Muscle layer of duodenum (tissue), 2 donors: ENCODE results near the gene YWHAQ.
"Not testable (repeated sequence)": the region's sequence is repeated elsewhere in the genome, so short reads cannot be mapped to it uniquely, and the experiment has no call there.

Source experiments
- H3K27ac ChIP-seq: one replicate; pipeline ENCODE4 v1.7.0; 2013; ENCODE audit warnings: mild to moderate bottlenecking, low read length
- H3K27me3 ChIP-seq: one replicate; pipeline ENCODE4 v1.7.0; 2013; ENCODE audit warnings: low read depth, mild to moderate bottlenecking, control low read depth, low read length
- H3K36me3 ChIP-seq, 2 donors: one replicate each; pipeline ENCODE4 v1.7.0; 2013; ENCODE audit warnings: low read length in 2 of 2, control low read depth in 1 of 2, mild to moderate bottlenecking in 1 of 2; ENCODE audit not compliant: insufficient read depth in 2 of 2, control insufficient read depth in 1 of 2
- H3K4me1 ChIP-seq, 2 donors: one replicate each; pipeline ENCODE4 v1.7.0; 2013; ENCODE audit warnings: low read length in 2 of 2, mild to moderate bottlenecking in 2 of 2, control low read depth in 1 of 2, moderate library complexity in 1 of 2; ENCODE audit not compliant: insufficient read depth in 2 of 2, control insufficient read depth in 1 of 2
- H3K4me3 ChIP-seq, 2 donors: one replicate each; pipeline ENCODE4 v1.7.0; 2013; ENCODE audit warnings: low read length in 2 of 2, low read depth in 1 of 2, mild to moderate bottlenecking in 1 of 2
- H3K9me3 ChIP-seq, 2 donors: one replicate each; pipeline ENCODE4 v1.7.0; 2013; ENCODE audit warnings: low read length in 2 of 2, control low read depth in 1 of 2, mild to moderate bottlenecking in 1 of 2; ENCODE audit not compliant: control insufficient read depth in 1 of 2
- donor health status: healthy.

The YWHAQ gene

GRCh38 chr2:9586465-9586864 is 44.3 kb downstream of the YWHAQ start:
- Histone ChIP-seq H3K36me3 (peaks cover 19 to 38% of the 10 kb centered on the region in 2 donors), H3K27me3 (no peaks in the 10 kb centered on the region), H3K4me3 (no peak overlapping the region), H3K27ac (no peak overlapping the region), H3K9me3 (no peaks in the 10 kb centered on the region), H3K4me1 (no peaks in the 10 kb centered on the region)

- H3K27me3 ChIP-seq, result no peaks in the 10 kb centered on the region
- H3K4me3 ChIP-seq, result no peak overlapping the region
- H3K27ac ChIP-seq, result no peak overlapping the region
- H3K9me3 ChIP-seq, result no peaks in the 10 kb centered on the region
- peaks cover 19 to 34% of the 10 kb centered on the region in 2 donors for H3K36me3 ChIP-seq
- no peaks in the 10 kb centered on the region for H3K4me1 ChIP-seq
Measured at GRCh38 chr2:9585486-9585885, 45.3 kb downstream of the YWHAQ start.

GRCh38 chr2:9584902-9585301 is 45.9 kb downstream of the YWHAQ start:
- not testable (repeated sequence) for H3K27ac ChIP-seq, H3K4me1 ChIP-seq, H3K9me3 ChIP-seq, H3K4me3 ChIP-seq, H3K27me3 ChIP-seq
- H3K36me3 ChIP-seq, result peaks cover 19 to 28% of the 10 kb centered on the region in 2 donors

GRCh38 chr2:9582624-9583023 is 48.2 kb downstream of the YWHAQ start:
- Histone ChIP-seq H3K9me3 (no peaks in the 10 kb centered on the region), H3K27me3 (no peaks in the 10 kb centered on the region), H3K36me3 (peaks cover 19 to 20% of the 10 kb centered on the region in 2 donors), H3K4me1 (peaks cover 0 to 4% of the 10 kb centered on the region in 2 donors), H3K4me3 (no peak overlapping the region), H3K27ac (no peak overlapping the region)

- peaks cover 0 to 4% of the 10 kb centered on the region in 2 donors for H3K4me1 ChIP-seq
- peaks cover 0 to 5% of the 10 kb centered on the region in 2 donors for H3K36me3 ChIP-seq
- H3K4me3 ChIP-seq, result no peak overlapping the region
- no peak overlapping the region for H3K27ac ChIP-seq
- no peaks in the 10 kb centered on the region for H3K27me3 ChIP-seq
- H3K9me3 ChIP-seq, result no peaks in the 10 kb centered on the region
Measured at GRCh38 chr2:9578467-9579235, 52.1 kb downstream of the YWHAQ start.

- peaks cover 0 to 4% of the 10 kb centered on the region in 2 donors for H3K4me1 ChIP-seq
- no peaks in the 10 kb centered on the region for H3K36me3 ChIP-seq
- H3K9me3 ChIP-seq, result no peaks in the 10 kb centered on the region
- no peak overlapping the region for H3K4me3 ChIP-seq
- H3K27ac ChIP-seq, result peak overlapping the region; percentile 35
- no peaks in the 10 kb centered on the region for H3K27me3 ChIP-seq
Measured at GRCh38 chr2:9574331-9574730, 56.5 kb downstream of the YWHAQ start.

GRCh38 chr2:9573840-9574239 is 57.0 kb downstream of the YWHAQ start:
- Histone ChIP-seq H3K27ac (peak overlapping the region; percentile 35), H3K9me3 (no peaks in the 10 kb centered on the region), H3K4me1 (peaks cover 0 to 4% of the 10 kb centered on the region in 2 donors), H3K36me3 (no peaks in the 10 kb centered on the region), H3K4me3 (no peak overlapping the region), H3K27me3 (no peaks in the 10 kb centered on the region)

- Histone ChIP-seq H3K27ac (no peak overlapping the region), H3K36me3 (no peaks in the 10 kb centered on the region), H3K9me3 (no peaks in the 10 kb centered on the region), H3K4me3 (no peak overlapping the region), H3K4me1 (peaks cover 0 to 1% of the 10 kb centered on the region in 2 donors), H3K27me3 (no peaks in the 10 kb centered on the region)
Measured at GRCh38 chr2:9573013-9573720, 57.6 kb downstream of the YWHAQ start.

GRCh38 chr2:9570182-9571060 is 60.4 kb downstream of the YWHAQ start:
- Histone ChIP-seq H3K4me1 (no peaks in the 10 kb centered on the region), H3K4me3 (no peak overlapping the region), H3K9me3 (no peaks in the 10 kb centered on the region), H3K36me3 (no peaks in the 10 kb centered on the region), H3K27me3 (no peaks in the 10 kb centered on the region), H3K27ac (no peak overlapping the region)

GRCh38 chr2:9565436-9566153 is 65.2 kb downstream of the YWHAQ start:
- H3K27ac ChIP-seq, result peak overlapping the region; percentile 36
- H3K9me3 ChIP-seq, result no peaks in the 10 kb centered on the region
- no peaks in the 10 kb centered on the region for H3K27me3 ChIP-seq
- H3K4me1 ChIP-seq, result no peaks in the 10 kb centered on the region
- no peaks in the 10 kb centered on the region for H3K36me3 ChIP-seq
- no peak overlapping the region for H3K4me3 ChIP-seq
